Neural cell (in vitro differentiated cells): ENCODE results near the gene TMEM30B. TPM values are rescaled to one million over a fixed set of nuclear protein-coding genes. Genes with fewer than 3 reads are reported as not detected.

Experiments
- H2AFZ ChIP-seq: fragments of 200-600, 300-800 bp; sonication (generic), shearing (Covaris generic); 2 replicates; pipeline ENCODE4 v1.6.0; 2014; ENCODE audit warnings: low read depth, mild to moderate bottlenecking, antibody characterized with exemption, low read length, moderate library complexity
- H3F3A ChIP-seq: fragments of 200-600 bp; shearing (Covaris generic); 2 replicates; pipeline ENCODE4 v1.6.1; 2016; ENCODE audit warnings: mild to moderate bottlenecking, moderate library complexity, mixed read lengths, antibody characterized with exemption, low read length; ENCODE audit not compliant: insufficient read depth, poor library complexity, severe bottlenecking
- H3K27ac ChIP-seq: fragments of 200-600, 300-800 bp; sonication (generic), shearing (Covaris generic); 2 replicates; pipeline ENCODE4 v1.5.1; 2014; ENCODE audit warnings: mild to moderate bottlenecking, low read length, moderate library complexity
- H3K27me3 ChIP-seq: fragments of 300-800, 200-600 bp; sonication (generic), shearing (Covaris generic); 2 replicates; pipeline ENCODE4 v1.6.0; 2014; ENCODE audit warnings: mild to moderate bottlenecking, low read depth, low read length, moderate library complexity; ENCODE audit not compliant: insufficient read depth
- H3K36me3 ChIP-seq: fragments of 300-800, 200-600 bp; sonication (generic), shearing (Covaris generic); 2 replicates; pipeline ENCODE4 v1.5.1; 2014; ENCODE audit warnings: mild to moderate bottlenecking, antibody characterized with exemption, low read length, moderate library complexity; ENCODE audit not compliant: insufficient read depth
- H3K4me2 ChIP-seq: fragments of 300-800, 200-600 bp; sonication (generic), shearing (Covaris generic); 2 replicates; pipeline ENCODE4 v1.6.0; 2014; ENCODE audit warnings: mild to moderate bottlenecking, low read length
- H3K4me3 ChIP-seq: fragments of 300-800, 200-600 bp; sonication (generic), shearing (Covaris generic); 2 replicates; pipeline ENCODE4 v1.5.1; 2014; ENCODE audit warnings: mild to moderate bottlenecking, low read length, moderate library complexity
- H3K79me2 ChIP-seq: fragments of 200-600 bp; shearing (Covaris generic); replicated peaks from 2 replicates; pipeline ENCODE4 v1.6.0; 2014; ENCODE audit warnings: mild to moderate bottlenecking, low read length, moderate library complexity; ENCODE audit not compliant: insufficient read depth
- H3K9ac ChIP-seq: fragments of 300-800, 200-600 bp; sonication (generic), shearing (Covaris generic); 2 replicates; pipeline ENCODE4 v1.6.1; 2016; ENCODE audit warnings: mild to moderate bottlenecking, low read length, mixed read lengths
- H3K9me2 ChIP-seq: fragments of 200-600 bp; shearing (Covaris generic); 2 replicates; pipeline ENCODE4 v1.6.1; 2016; ENCODE audit warnings: mild to moderate bottlenecking, low read length, mixed read lengths; ENCODE audit not compliant: insufficient read depth
- H3K9me3 ChIP-seq: fragments of 200-600, 300-800 bp; sonication (generic), shearing (Covaris generic); 2 replicates; pipeline ENCODE4 v1.6.1; 2016; ENCODE audit warnings: mild to moderate bottlenecking, mixed run types, low read length, moderate library complexity, mixed read lengths
- H4K20me1 ChIP-seq: fragments of 200-600 bp; shearing (Covaris generic); 2 replicates; pipeline ENCODE4 v1.6.1; 2016; ENCODE audit warnings: mild to moderate bottlenecking, mixed run types; ENCODE audit not compliant: insufficient read depth
- CTCF ChIP-seq: fragments of 450-650 bp; IDR thresholded peaks from 2 replicates; pipeline ENCODE4 v1.5.1; 2014; ENCODE audit warnings: antibody characterized with exemption, mild to moderate bottlenecking, moderate library complexity; ENCODE audit not compliant: poor library complexity, severe bottlenecking
- EP300 ChIP-seq: fragments of 450-650 bp; conservative IDR thresholded peaks from 2 replicates; pipeline ENCODE4 v1.6.1; 2014; ENCODE audit warnings: antibody characterized with exemption, mild to moderate bottlenecking, moderate library complexity; ENCODE audit not compliant: poor library complexity, severe bottlenecking
- EZH2 ChIP-seq: fragments of 200-600, 300-800 bp; shearing (Covaris generic), sonication (generic); IDR thresholded peaks from 2 replicates; pipeline ENCODE4 v1.6.1; 2014; ENCODE audit warnings: antibody characterized with exemption, low read length, borderline replicate concordance, mild to moderate bottlenecking; ENCODE audit not compliant: insufficient read depth, poor library complexity, severe bottlenecking
- MXI1 ChIP-seq: fragments of 450-650 bp; conservative IDR thresholded peaks from 2 replicates; pipeline ENCODE4 v1.6.1; 2014; ENCODE audit warnings: antibody characterized with exemption, mild to moderate bottlenecking; ENCODE audit not compliant: poor library complexity, severe bottlenecking
- POLR2AphosphoS5 ChIP-seq: IDR thresholded peaks from 2 replicates; pipeline ENCODE4 v1.6.1; 2012
- RAD21 ChIP-seq: fragments of 450-650 bp; conservative IDR thresholded peaks from 2 replicates; pipeline ENCODE4 v1.6.1; 2014; ENCODE audit warnings: antibody characterized with exemption, mild to moderate bottlenecking, moderate library complexity
- REST ChIP-seq: IDR thresholded peaks from 2 replicates; pipeline ENCODE4 v1.6.1; 2012; ENCODE audit warnings: borderline replicate concordance
- SMC3 ChIP-seq: fragments of 450-650 bp; conservative IDR thresholded peaks from 2 replicates; pipeline ENCODE4 v1.6.1; 2014; ENCODE audit warnings: antibody characterized with exemption, mild to moderate bottlenecking, moderate library complexity; ENCODE audit not compliant: poor library complexity
- TAF1 ChIP-seq: IDR thresholded peaks from 2 replicates; pipeline ENCODE4 v1.6.1; 2012; ENCODE audit warnings: low read depth
- polyA plus RNA-seq: library from polyadenylated mRNA; depleted of rRNA; stranded (reverse); fragments of >200 nt; gene quantifications from 2 replicates; pipeline ENCODE4 v1.2.3, GENCODE V29; 2014

TMEM30B gene
- polyA plus RNA-seq, 1 donor from 2014 or later, result 0.28 TPM

- H3K36me3 ChIP-seq, result no peaks in the 10 kb centered on the region
- no peaks in the 10 kb centered on the region for H4K20me1 ChIP-seq
- H3K27me3 ChIP-seq, result no peaks in the 10 kb centered on the region
- H3F3A ChIP-seq, result peaks cover 9% of the 10 kb centered on the region
- no peak overlapping the region for H3K4me3 ChIP-seq
- H3K9ac ChIP-seq, result no peak overlapping the region
- TF ChIP-seq EZH2, result no peak
- no peak for TF ChIP-seq CTCF
- no peak for TF ChIP-seq POLR2AphosphoS5
- no peak for TF ChIP-seq EP300
- H3K27ac ChIP-seq, result no peak overlapping the region
- H3K4me2 ChIP-seq, result no peak overlapping the region
- no peaks in the 10 kb centered on the region for H3K9me2 ChIP-seq
- no peaks in the 10 kb centered on the region for H3K9me3 ChIP-seq
- H2AFZ ChIP-seq, result no peak overlapping the region
- no peaks in the 10 kb centered on the region for H3K79me2 ChIP-seq
These were observed 19.1 kb downstream of the TMEM30B start for GRCh38 chr14:61262082-61262481.

- TF ChIP-seq EP300 (no peak), TAF1 (no peak), REST (no peak), MXI1 (no peak), POLR2AphosphoS5 (no peak), RAD21 (no peak), CTCF (no peak), SMC3 (no peak), EZH2 (no peak)
- no peak overlapping the region for H3K9ac ChIP-seq
- peaks cover 13% of the 10 kb centered on the region for H3F3A ChIP-seq
- no peaks in the 10 kb centered on the region for H3K36me3 ChIP-seq
- no peaks in the 10 kb centered on the region for H3K79me2 ChIP-seq
- H2AFZ ChIP-seq, result no peak overlapping the region
- no peaks in the 10 kb centered on the region for H4K20me1 ChIP-seq
- no peak overlapping the region for H3K4me3 ChIP-seq
- no peaks in the 10 kb centered on the region for H3K27me3 ChIP-seq
- peak overlapping the region; percentile 90 for H3K27ac ChIP-seq
- H3K9me3 ChIP-seq, result no peaks in the 10 kb centered on the region
- no peaks in the 10 kb centered on the region for H3K9me2 ChIP-seq
- no peak overlapping the region for H3K4me2 ChIP-seq
These were observed 20.0 kb downstream of the TMEM30B start for GRCh38 chr14:61260939-61261776.
